Endometrial microvascular endothelial cells (primary cell): ENCODE measurements around the gene REXO1. TPM values are rescaled to one million over a fixed set of nuclear protein-coding genes. Genes with fewer than 3 reads are reported as not detected.

ENCODE experiments used
- in situ Hi-C: cut with HindIII; loops from 2 replicates; pipeline ENCODE4 v1.10.0; 2017; ENCODE audit warnings: low sequenced_read_pairs, low pct_unique_long_range_greater_than_20kb; ENCODE audit errors: inconsistent ontology term
- total RNA-seq: library from RNA; depleted of rRNA; stranded (reverse); fragments of >200 nt; gene quantifications from one replicate; pipeline ENCODE4 v1.2.3, GENCODE V29; 2015; ENCODE audit errors: inconsistent ontology term

The REXO1 gene
- total RNA-seq, 1 donor from 2014 or later, result 15.7 TPM

DNA sequence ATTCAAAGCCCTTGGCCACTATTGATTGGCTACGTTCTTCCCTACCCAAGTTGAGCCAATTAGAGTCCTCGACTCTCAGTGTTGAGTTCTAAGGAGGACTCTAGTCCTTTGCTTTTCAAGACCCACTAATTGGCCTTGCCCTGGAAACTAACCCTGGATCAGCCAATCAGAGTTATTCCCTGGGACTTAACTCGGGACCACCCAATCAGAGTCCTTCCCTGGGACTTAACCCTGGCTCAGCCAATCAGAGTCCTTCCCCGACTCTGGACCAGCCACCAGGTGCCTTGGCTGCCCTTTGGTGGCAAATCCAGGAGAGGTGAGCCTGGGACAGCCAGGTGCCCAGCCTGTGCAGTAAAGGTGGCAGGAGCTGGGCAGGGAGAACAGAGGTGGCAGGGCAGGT is 64.9 kb downstream of the REXO1 start:
- in situ Hi-C loops, result no loop called here

DNA sequence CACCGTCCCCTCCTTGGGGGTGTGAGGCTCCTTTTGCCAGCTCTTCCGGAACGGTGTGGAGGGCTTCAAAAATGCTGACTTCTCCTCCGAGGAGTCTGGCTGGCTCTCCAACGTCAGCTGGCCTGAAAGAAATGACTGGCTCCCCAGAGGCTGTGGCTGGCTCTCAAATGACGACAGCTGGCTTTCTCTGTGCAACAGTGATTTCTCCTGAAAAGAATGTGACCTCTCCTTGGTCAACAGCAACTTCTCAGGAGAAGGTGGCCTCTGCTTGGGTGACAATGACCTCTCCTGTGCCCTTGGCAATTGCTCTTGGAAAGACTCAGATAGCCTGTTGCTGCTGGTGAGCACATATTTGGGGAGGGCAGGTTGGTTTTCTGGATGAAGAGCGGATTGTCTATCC is 65.8 kb downstream of the REXO1 start:
- in situ Hi-C loops, result no loop called here

DNA sequence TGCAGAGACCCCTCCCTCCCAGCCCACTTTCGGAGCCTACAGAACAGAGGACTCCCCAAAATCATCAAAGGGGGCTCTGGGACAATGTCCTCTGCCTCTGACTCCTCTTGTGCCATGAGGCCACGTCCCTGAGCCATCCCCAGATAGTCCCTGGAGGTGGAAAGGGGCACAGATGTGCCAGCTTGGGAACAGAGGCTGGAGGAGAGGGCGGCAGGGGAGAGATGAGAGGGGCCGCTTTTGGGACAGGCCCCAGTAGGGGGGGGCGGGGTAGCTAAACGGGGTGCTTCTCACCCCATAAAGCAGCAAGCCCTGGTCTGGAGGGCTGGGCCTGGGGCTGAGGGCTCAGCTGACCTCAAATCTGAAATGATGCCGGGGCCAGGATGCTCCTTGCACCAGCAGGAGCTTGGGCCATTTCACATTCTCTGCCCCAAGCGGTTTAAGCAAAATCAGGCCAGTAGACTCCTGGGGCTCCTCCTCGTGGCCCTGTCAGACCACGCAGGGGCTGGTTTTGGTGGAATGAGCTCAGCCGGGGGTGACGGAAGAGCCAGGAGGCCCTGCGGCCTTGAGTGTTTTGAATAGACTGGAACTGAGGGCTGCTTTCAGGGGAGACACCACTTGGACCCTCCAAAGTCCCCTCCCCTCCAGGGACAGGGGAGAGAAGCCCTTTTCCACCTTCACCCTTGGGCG is 67.9 kb downstream of the REXO1 start:
- in situ Hi-C loops, result no loop called here

DNA sequence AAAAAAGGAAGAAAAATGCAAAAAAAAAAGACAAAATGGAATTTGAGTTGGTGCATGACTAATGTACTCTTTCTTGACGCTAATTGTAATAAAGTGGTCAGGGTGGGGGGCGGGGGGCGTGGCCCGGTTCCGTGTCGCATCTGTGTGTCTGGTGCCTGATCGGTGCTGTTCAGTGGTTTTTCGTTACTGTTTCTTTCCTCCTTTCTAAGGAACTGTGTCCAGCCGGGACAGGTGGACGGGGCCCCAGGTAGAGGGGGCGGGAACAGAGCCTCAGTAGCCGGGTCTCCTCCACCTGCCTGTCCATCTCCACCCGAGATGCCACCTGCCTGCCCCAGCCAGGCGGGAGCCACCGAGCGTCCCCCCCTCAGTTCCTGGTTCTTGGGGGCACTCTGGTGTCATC is 68.7 kb downstream of the REXO1 start:
- in situ Hi-C loops, result no loop called here

DNA sequence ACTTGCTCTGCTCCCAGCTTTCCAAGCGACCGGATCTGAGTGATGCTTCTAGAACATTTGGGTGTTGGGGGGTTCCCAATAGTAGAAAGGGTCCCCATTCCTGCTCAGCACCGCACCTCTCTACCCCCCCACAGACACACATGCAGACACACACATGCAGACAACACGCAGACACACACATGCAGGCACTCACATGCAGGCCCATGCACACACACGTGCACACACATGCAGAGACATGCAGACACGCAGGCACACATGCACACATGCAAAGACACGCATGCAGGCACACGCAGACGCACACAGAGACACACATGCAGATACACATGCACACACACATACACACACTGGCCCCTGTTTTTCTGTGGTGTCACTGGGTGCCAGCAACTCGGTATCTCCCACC is 71.1 kb downstream of the REXO1 start:
- in situ Hi-C loops, result no loop called here

DNA sequence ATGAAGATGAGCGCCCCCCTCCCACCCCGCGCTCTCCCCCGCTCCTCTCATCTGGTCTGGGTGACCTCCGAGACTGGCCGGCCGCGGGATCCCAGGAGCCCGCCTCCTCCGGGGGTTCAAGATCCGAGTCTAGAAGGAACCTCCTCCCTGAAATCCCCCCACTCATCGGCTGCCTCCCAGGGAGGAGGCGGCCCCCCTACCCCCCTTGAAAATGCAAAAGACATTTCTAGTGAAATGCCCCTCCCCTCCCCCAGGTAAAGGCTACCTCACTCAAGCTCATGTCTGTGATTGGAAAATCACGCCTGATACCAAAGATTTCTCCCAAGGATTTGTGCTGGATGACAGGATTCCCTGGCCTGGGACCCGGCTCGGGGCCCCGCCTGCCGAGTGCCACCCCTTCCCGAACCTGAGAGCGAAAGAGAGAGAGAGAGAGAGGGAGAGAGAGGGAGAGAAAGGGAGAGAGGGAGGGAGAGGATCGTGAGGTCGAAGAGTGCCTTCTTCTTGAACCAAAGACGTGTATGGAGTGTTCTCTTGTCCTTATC is 71.6 kb downstream of the REXO1 start:
- in situ Hi-C loops, result no loop called here

DNA sequence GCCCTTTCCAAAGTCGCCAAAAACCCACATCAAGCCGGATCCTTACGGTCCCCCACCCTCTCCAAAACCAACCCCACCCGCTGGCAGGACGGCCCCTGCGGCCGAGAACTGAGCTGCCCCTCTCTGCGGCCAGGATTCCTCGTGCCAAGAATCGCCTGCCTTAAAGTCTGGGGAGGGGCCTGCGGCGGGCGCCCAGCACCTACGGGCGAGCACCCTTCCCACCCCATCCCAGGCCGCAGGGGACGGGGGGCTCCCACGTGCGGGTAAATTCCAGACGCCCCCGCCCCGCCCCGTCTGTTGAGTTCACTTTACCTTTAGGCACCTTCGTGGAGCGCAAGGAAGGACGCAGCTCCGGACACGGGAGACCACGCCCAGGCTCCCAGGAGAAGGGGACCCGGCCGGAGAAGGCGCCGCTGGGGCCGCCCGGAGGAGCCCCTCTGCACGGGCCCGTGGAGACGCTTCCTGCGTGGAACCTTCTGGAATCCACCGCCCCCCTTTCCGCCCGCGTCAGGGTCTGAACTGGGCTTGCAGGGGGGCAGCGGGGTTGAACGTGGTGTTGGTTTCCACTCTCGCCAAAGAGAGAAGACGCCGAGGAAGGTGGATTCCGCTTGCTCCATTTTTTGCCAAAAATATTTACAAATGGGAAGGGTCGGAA is 72.2 kb downstream of the REXO1 start:
- in situ Hi-C loops, result no loop called here

DNA sequence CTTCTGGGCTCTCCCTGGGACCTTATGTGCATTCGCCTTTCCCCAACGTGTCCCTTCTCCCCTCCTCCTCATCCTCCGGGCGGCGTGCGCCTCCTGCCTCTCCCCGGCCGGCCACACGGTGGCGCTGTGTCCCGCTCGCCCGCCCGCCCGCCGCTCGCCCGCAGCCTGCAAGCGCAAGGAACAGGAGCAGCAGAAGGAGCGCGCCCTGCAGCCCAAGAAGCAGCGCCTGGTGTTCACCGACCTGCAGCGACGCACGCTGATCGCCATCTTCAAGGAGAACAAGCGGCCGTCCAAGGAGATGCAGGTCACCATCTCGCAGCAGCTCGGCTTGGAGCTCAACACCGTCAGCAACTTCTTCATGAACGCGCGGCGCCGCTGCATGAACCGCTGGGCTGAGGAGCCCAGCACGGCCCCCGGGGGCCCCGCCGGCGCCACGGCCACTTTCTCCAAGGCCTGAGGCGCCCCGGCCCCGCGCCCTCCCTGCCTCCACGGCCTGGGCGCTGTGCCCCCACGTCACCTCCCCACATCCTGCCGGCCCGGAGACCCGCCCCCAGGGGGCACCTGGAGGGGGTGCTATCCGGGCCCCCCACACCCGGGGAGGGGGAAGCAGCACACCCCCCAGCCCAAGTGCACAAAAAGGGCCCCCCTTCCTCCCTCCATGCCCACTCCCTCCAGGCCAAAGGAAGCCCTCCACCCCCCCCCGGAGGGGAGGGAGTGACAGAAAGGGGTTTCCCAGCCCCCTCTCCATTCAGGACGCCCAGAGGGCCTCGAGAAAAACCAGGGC is 73.1 kb downstream of the REXO1 start:
- in situ Hi-C loops, result no loop called here

DNA sequence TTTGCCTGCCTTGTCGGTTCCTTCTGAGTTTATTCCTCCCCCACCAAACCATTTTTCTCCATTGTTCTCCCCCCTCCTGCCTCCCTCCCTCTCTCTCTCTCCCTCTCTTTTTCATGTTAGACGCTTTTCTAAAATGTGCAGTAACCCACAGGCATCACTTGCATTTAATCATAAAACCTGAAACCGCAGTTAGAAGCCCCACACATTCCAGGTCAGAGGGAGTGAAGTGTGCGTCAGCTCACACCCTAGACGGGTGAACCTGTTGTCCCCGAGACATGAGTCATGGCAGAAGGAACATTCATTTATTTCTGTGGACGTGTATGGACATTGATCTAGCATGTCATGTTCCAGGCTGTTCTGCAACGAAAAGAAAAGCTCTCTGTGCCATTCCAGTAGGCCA is 75.1 kb downstream of the REXO1 start:
- in situ Hi-C loops, result no loop called here

DNA sequence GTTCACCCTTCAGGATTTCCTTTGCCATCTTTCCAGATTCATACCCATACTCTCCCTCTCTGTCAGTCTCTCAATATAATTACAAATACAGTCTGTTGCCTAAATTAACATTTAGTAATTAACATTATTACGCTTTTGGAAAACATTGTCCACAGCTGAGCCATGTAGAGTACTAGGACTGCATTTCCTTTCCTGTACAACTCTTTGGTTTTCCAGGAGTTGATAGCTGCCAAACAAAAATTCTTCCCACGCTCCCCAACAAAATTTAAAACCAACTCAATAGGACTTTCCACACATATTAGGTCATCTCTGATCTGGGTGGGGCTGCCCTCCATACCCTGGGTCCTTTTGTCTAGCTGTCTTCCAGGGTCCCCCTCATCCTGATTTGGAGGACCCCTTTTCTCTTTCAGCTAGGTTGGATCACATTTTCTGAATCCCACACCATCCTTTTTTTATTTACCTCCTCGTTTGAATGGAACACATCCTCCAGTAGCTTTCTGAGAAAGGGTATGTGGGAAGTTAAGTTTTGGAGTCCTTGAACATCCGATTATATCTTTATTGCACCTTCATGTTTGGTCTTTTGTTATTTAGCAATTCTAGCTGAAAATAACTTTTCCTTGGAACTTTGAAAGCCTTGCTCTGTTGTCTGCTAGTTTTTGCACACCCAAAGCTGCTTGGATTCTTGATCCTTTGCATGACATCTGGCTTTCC is 77.3 kb downstream of the REXO1 start:
- in situ Hi-C loops, result no loop called here

DNA sequence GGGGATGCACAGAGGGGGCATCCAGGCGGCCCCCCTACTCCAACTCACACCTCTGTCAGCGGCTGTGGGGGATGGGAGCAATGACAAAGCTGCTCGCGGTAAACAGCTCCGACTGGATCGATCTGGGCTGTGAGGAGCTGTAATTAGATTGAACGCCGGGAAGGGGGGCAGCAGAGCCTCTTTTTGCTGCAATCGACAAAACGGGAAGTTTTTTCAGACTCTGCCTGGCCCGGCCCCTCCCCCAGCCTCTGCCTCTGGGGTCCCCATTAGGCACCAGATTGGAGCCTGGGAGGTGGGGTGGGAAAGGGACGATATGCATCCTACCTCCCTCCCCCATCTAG is 78.7 kb downstream of the REXO1 start:
- in situ Hi-C loops, result no loop called here

DNA sequence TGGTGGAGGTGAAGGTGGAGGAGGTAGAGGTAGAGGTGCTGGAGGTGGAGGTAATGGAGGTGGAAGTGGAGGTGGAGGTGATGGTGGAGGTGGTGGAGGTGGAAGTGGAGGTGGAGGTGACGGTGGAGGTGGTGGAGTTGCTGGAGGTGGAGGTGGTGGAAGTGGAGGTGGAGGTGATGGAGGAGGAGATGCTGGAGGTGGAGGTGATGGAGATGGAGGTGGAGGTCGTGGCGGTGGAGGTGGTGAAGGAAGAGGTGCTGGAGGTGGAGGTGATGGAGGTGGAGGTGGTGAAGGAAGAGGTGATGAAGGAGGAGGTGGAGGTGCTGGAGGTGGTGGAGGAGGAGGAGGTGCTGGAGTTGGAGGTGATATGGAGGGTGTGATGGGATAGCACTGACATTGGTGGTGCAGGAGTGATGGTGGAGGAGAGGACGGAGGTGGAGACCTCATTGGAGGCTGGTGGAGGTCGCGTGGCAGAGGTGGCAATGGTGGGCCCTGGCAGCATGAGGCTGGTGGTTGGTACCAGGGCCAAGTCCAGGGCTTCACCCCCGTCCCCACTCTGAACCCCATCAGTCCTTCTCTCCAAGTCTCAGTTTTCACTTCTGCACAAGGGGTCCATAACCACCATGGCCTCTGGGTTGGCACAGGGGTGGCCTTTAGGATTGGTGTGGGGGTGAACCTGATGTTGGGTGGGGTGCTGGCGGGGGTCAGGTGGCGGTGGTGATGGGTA is 79.2 kb downstream of the REXO1 start:
- in situ Hi-C loops, result no loop called here

DNA sequence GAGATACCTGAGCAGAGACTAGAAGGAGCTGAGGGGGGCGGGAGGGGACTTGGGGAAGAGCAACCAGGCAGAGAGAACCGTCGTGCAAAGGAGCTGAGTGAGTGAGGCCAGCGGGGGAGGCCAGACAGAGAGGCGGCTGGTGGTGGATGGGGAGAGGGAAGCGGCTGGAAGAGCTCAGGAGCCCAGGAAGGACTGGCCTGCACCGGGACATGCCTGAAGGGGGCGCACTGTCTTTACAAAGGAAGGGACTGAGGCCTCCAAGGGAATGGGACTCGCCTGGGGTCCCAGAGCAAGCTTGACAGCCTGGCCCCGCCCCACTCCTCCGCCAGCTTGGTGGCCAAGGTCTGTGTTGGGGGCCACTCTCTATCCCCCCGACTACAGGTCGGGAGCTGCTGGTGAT is 80.0 kb downstream of the REXO1 start:
- in situ Hi-C loops, result no loop called here

DNA sequence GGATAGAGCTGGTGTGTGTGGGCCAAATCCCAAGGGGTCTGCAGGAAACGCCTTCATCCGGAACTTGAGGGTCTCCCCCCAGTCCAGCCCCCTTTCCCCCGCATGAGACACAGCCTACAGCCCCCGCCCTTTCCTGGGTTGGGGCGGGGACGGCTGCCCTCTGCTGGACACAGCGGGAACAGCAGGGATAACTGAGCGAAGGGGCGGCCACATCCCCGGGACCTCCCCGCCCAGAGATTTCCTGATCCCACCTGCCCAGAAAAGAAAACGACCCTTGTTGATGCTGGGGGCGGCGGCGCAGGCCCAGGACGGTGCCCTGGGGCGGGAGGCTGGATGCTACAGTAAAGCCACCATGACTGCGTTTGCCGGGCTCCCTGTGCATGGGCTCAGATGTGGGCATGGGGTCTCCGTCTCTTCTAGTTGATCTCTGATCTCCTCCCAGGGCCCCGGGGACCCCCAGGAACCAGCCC is 80.8 kb downstream of the REXO1 start:
- in situ Hi-C loops, result no loop called here

DNA sequence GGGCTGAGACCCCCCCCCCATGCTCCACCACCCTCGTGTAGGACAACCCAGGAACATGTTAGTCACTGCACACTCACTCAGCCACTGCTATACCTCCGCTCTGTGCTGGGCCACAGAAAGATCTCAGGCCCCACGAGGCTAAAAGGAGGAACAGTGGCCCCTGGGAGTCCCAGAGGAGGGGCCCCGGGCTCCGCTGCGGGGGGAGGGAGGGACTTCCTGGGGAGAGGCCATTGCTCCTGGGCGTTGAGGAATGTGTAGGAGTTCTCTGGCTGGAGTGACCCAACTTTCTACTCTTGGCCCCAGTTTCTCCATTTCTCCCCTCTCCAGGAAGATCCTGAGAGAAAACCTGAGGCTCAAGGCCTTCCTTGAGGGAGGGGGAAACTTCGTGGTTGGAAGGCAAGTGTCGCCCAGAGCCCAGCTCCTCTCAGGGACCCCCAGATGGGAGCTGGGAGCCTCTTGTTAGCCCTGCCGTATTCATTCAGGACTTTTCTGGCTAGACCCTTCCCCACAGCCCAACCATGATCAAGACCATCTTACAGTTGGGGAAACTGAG is 81.4 kb downstream of the REXO1 start:
- in situ Hi-C loops, result no loop called here

DNA sequence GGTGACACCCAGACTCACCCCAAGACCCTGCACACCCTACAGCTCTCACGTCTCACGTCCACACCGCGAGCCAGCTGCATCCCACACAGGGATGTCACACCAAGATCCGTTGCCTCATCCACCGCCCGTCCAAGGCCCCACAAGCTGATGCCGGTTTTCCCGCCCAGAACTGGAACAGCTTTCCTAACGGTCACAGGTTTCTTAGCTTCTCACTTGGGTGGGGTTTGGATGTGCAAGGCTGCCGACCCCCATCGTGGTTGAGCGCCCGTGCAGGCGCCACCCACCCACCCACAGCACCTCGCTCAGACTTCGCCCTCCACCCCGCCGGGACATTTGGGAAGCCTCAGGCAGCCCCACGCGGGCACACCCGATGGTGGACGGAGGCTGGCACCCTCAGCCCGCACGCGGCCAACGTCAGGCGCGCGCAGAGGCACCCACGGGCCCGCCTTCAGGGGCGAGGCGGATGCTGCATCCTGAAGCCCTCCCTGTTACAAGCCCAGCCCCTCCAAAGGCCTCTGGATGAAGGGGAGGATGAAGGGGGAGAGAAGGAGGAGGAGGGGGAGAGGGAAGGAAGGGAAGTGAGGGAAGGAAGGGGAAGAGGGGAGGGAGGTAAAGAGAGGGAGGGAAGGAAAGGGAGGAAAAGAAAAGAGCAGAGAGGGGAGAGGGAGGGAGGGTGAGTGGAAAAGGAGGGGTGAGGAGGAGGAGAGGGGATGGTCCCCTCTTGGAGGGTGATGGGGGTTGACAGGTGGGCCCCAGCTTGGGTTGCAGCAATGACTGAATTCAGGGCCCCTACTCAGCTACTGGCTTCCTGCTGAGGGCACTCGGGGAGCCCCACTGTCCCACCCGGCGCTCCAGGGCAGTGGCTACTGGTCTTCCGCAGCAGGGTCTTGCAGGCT is 82.1 kb downstream of the REXO1 start:
- in situ Hi-C loops, result no loop called here
